Fibroblast of lung (primary cell): ENCODE measurements around the gene RCOR3. TPM values are rescaled to one million over a fixed set of nuclear protein-coding genes. Genes with fewer than 3 reads are reported as not detected.
"Not testable (repeated sequence)": the region's sequence is repeated elsewhere in the genome, so short reads cannot be mapped to it uniquely, and the experiment has no call there.

Source experiments
- DNase-seq, 2 donors: peaks; one replicate each; pipeline versions ENCODE4 v3.0.0 to v3.0.0-alpha.2; 2010; ENCODE audit warnings: low read depth in 2 of 2
- H2AFZ ChIP-seq: 2 replicates; pipeline ENCODE4 v1.5.1; 2012; ENCODE audit warnings: low read length, control low read depth, inconsistent platforms
- H3K27ac ChIP-seq: 2 replicates; pipeline ENCODE4 v1.5.1; 2011; ENCODE audit warnings: low read length, control low read depth; ENCODE audit not compliant: insufficient read depth
- H3K27me3 ChIP-seq: 2 replicates; pipeline ENCODE4 v1.5.1; 2011; ENCODE audit warnings: mild to moderate bottlenecking, low read length; ENCODE audit not compliant: control insufficient read depth, insufficient read depth
- H3K36me3 ChIP-seq: 2 replicates; pipeline ENCODE4 v1.5.1; 2011; ENCODE audit warnings: low read length; ENCODE audit not compliant: control insufficient read depth, insufficient read depth
- H3K4me1 ChIP-seq: 2 replicates; pipeline ENCODE4 v1.5.1; 2011; ENCODE audit warnings: low read length; ENCODE audit not compliant: control insufficient read depth, insufficient read depth; ENCODE audit errors: extremely low read depth
- H3K4me2 ChIP-seq: 2 replicates; pipeline ENCODE4 v1.5.1; 2011; ENCODE audit warnings: low read length, control low read depth; ENCODE audit not compliant: insufficient read depth; ENCODE audit errors: extremely low read depth
- H3K4me3 ChIP-seq, 4 experiments: fragments of 200-600 bp in 1 of 4; sonication (generic) in 1 of 4; replicated peaks in 1 of 4; 2 replicates each; pipeline ENCODE4 v1.5.1; 2011 to 2016; ENCODE audit warnings: low read length in 4 of 4, low read depth in 3 of 4, mild to moderate bottlenecking in 3 of 4, control low read depth in 2 of 4, inconsistent platforms in 1 of 4, mixed read lengths in 1 of 4; ENCODE audit not compliant: insufficient read depth in 1 of 4; ENCODE audit errors: control extremely low read depth in 1 of 4
- H3K79me2 ChIP-seq: 2 replicates; pipeline ENCODE4 v1.5.1; 2012; ENCODE audit warnings: mild to moderate bottlenecking, low read length, inconsistent platforms; ENCODE audit not compliant: control insufficient read depth, insufficient read depth
- H3K9ac ChIP-seq: 2 replicates; pipeline ENCODE4 v1.5.1; 2011; ENCODE audit warnings: mild to moderate bottlenecking, low read length, control low read depth; ENCODE audit not compliant: insufficient read depth
- H3K9me3 ChIP-seq: 2 replicates; pipeline ENCODE4 v1.5.1; 2012; ENCODE audit warnings: low read depth, low read length; ENCODE audit not compliant: control insufficient read depth, insufficient read depth
- H4K20me1 ChIP-seq: 2 replicates; pipeline ENCODE4 v1.5.1; 2011; ENCODE audit warnings: low read length; ENCODE audit not compliant: control insufficient read depth, insufficient read depth; ENCODE audit errors: extremely low read depth
- EZH2 ChIP-seq: IDR thresholded peaks from 2 replicates; pipeline ENCODE4 v1.5.1; 2012; ENCODE audit warnings: low read length, control low read depth, mild to moderate bottlenecking; ENCODE audit errors: missing control alignments
- polyA plus RNA-seq, 2 donors: library from polyadenylated mRNA; depleted of rRNA in 1 of 2; stranded (reverse) in 1 of 2; unstranded in 1 of 2; fragments of >200 nt; gene quantifications; 2 replicates each; pipeline ENCODE4 v1.2.1, GENCODE V29; 2011 to 2012; ENCODE audit warnings: missing spikeins in 1 of 2
- total RNA-seq: library from RNA; depleted of rRNA; stranded (reverse); fragments of >200 nt; gene quantifications from 2 replicates; pipeline ENCODE4 v1.2.1, GENCODE V29; 2014
- TF ChIP-seq, protein P1 (sequence below), 2 donors: IDR thresholded peaks in 1 of 2; conservative IDR thresholded peaks in 1 of 2; 1 replicate in 1 of 2; 2 replicates in 1 of 2; pipeline ENCODE4 v1.5.1; 2011 to 2012; ENCODE audit warnings: low read length in 2 of 2, control low read depth in 1 of 2, inconsistent platforms in 1 of 2, low read depth in 1 of 2, mild to moderate bottlenecking in 1 of 2

Gene RCOR3
- total and polyA plus RNA-seq, 2 donors (not counting 1 experiment from before 2014, with no cell fraction given), result 24.9 to 38.1 TPM

DNA sequence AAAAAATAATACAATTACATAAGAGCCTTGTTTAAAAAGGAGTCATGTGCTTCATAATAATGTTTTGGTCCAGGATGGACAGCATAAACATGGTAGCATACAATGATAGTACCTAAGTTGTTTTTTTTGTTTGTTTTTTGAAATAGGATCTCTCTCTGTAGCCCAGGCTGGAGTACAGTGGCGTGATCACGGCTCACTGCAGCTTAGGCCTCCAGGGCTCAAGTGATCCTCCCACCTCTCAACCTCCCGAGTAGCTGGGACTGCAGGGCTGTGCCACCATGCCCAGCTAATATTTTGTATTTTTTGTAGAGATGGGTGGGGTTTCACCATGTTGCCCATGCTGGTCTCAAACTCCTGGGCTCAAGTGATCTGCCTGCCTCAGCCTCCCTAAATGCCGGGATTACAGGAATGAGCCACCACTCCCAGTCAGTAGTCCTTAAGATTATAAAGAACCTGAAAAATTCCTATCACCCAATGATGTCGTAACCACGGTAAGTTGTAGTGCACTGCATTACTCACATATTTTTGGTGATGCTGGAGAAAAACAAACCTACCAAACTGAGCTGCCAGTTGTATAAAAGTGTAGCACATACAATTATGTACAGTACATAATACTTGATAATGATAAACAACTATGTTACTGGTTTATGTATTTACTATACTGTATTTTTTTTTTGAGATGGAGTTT, 22.4 kb upstream of the RCOR3 start:
- TF ChIP-seq, protein P1, sequence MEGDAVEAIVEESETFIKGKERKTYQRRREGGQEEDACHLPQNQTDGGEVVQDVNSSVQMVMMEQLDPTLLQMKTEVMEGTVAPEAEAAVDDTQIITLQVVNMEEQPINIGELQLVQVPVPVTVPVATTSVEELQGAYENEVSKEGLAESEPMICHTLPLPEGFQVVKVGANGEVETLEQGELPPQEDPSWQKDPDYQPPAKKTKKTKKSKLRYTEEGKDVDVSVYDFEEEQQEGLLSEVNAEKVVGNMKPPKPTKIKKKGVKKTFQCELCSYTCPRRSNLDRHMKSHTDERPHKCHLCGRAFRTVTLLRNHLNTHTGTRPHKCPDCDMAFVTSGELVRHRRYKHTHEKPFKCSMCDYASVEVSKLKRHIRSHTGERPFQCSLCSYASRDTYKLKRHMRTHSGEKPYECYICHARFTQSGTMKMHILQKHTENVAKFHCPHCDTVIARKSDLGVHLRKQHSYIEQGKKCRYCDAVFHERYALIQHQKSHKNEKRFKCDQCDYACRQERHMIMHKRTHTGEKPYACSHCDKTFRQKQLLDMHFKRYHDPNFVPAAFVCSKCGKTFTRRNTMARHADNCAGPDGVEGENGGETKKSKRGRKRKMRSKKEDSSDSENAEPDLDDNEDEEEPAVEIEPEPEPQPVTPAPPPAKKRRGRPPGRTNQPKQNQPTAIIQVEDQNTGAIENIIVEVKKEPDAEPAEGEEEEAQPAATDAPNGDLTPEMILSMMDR (conservative IDR thresholded peaks at IDR 0.05 in 1 of 2, IDR thresholded peaks at IDR 0.05 in 1 of 2; ENCODE audit: low read depth in 1 of 2, low read length in 2 of 2), result no peak
- TF ChIP-seq EZH2, result no peak
- Histone ChIP-seq H3K4me3 (no peak overlapping the region), H3K27ac (no peak overlapping the region), H3K4me2 (no peak overlapping the region), H3K27me3 (no peaks in the 10 kb centered on the region), H3K4me1 (no peaks in the 10 kb centered on the region), H3K79me2 (no peaks in the 10 kb centered on the region), H3K9me3 (no peaks in the 10 kb centered on the region), H3K9ac (no peak overlapping the region), H2AFZ (no peak overlapping the region), H3K36me3 (no peaks in the 10 kb centered on the region), H4K20me1 (no peaks in the 10 kb centered on the region)
- DNase-seq, result peak in 1 of 2 donors; percentile 36

DNA sequence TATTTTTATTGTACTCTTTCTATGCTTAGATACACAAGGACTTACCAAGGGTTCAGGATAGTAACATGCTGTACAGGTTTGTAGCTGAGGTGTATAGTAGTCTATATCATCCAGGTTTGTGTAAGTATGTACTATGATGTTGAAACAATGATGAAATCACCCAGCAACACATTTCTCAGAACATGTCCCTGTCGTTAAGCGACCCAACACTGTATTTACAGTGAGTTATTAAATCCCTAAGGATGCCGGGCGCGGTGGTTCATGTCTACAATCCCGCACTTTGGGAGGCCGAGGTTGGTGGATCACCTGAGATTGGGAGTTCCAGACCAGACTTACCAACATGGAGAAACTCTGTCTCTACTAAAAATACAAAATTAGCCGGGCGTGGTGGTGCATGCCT, 21.6 kb upstream of the RCOR3 start:
- H3K79me2 ChIP-seq, result no peaks in the 10 kb centered on the region
- TF ChIP-seq, protein P1 (conservative IDR thresholded peaks at IDR 0.05 in 1 of 2, IDR thresholded peaks at IDR 0.05 in 1 of 2; ENCODE audit: low read depth in 1 of 2, low read length in 2 of 2), result no peak
- H3K4me3 ChIP-seq, result no peak overlapping the region
- H3K4me2 ChIP-seq, result no peak overlapping the region
- H3K27ac ChIP-seq, result no peak overlapping the region
- no peak overlapping the region for H2AFZ ChIP-seq
- no peaks in the 10 kb centered on the region for H3K27me3 ChIP-seq
- no peak overlapping the region for H3K9ac ChIP-seq
- no peaks in the 10 kb centered on the region for H4K20me1 ChIP-seq
- no peaks in the 10 kb centered on the region for H3K36me3 ChIP-seq
- no peaks in the 10 kb centered on the region for H3K4me1 ChIP-seq
- H3K9me3 ChIP-seq, result no peaks in the 10 kb centered on the region
- DNase-seq, result no peak

DNA sequence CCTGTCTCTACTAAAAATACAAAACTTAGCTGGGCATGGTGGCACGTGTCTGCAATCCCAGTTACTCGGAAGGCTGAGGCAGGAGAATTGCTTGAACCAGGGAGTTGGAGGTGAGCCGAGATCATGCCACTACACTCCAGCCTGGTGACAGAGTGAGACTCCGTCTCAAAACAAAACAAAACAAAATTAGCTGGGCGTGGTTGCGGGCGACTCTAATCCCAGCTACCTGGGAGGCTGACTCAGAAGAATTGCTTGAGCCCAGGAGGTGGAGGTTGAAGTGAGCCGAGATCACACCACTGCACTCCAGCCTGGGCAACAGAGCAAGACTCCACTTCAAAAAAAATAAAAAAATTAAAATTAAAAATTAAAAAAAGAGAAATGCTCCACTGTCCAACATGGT, 18.6 kb upstream of the RCOR3 start:
- H3K27me3 ChIP-seq, H3K36me3 ChIP-seq, H2AFZ ChIP-seq, H3K9me3 ChIP-seq, H3K9ac ChIP-seq, H3K4me2 ChIP-seq, DNase-seq, H3K27ac ChIP-seq, H4K20me1 ChIP-seq, H3K79me2 ChIP-seq, H3K4me3 ChIP-seq, H3K4me1 ChIP-seq: not testable (repeated sequence)
